Stimulated activated CD4-positive, alpha-beta T cell treated with anti-CD3 and anti-CD28 coated beads, Interleukin-12 subunit alpha, Interleukin-12 subunit beta, amount 100 ng/mL, for 4 hours (primary cell): ENCODE results near the gene RALGDS.
A peak's percentile ranks its signal among the peaks of the same experiment; 100 is the strongest.

ENCODE experiments used
- DNase-seq: peaks from one replicate; pipeline ENCODE4 v3.0.0-alpha.2; 2020

Gene RALGDS

GRCh38 chr9:133118568-133118967 is 2.5 kb downstream of the RALGDS start:
- DNase-seq, result no peak

- no peak for DNase-seq
These were observed 2.9 kb downstream of the RALGDS start for GRCh38 chr9:133118179-133118520.

- DNase-seq, result no peak
These were observed 3.5 kb downstream of the RALGDS start for GRCh38 chr9:133117271-133118178.

GRCh38 chr9:133116346-133117231 is 4.5 kb downstream of the RALGDS start:
- no peak for DNase-seq

GRCh38 chr9:133115604-133116345 is 5.3 kb downstream of the RALGDS start:
- DNase-seq, result peak; percentile 63

GRCh38 chr9:133114886-133115603 is 6.0 kb downstream of the RALGDS start:
- DNase-seq, result no peak

- no peak for DNase-seq
These were observed 6.8 kb downstream of the RALGDS start for GRCh38 chr9:133113949-133114885.

- DNase-seq, result no peak
These were observed 7.7 kb downstream of the RALGDS start for GRCh38 chr9:133113163-133113948.

- DNase-seq, result no peak
These were observed 8.4 kb downstream of the RALGDS start for GRCh38 chr9:133112663-133113026.

GRCh38 chr9:133111808-133112662 is 9.0 kb downstream of the RALGDS start:
- DNase-seq, result no peak

GRCh38 chr9:133109931-133110650 is 10.9 kb downstream of the RALGDS start:
- no peak for DNase-seq

GRCh38 chr9:133108794-133109641 is 12.0 kb downstream of the RALGDS start:
- no peak for DNase-seq

GRCh38 chr9:133107961-133108793 is 12.9 kb downstream of the RALGDS start:
- DNase-seq, result no peak

- no peak for DNase-seq
These were observed 13.8 kb downstream of the RALGDS start for GRCh38 chr9:133107245-133107722.

- DNase-seq, result no peak
These were observed 14.4 kb downstream of the RALGDS start for GRCh38 chr9:133106511-133107244.

- no peak for DNase-seq
These were observed 15.6 kb downstream of the RALGDS start for GRCh38 chr9:133105461-133105770.
